PC-9 (cell line): ENCODE measurements around the gene CEP44.

Source experiments
- EZH2 ChIP-seq: fragments of 200-600 bp; sonication (generic); IDR thresholded peaks from 2 replicates; pipeline ENCODE4 v1.8.0; 2017; ENCODE audit warnings: antibody characterized with exemption, low read depth
- TF ChIP-seq, protein P1 (sequence below): fragments of 200-600 bp; sonication (generic); conservative IDR thresholded peaks from 2 replicates; pipeline ENCODE4 v1.6.1; 2017; ENCODE audit warnings: mixed run types, antibody characterized with exemption, mild to moderate bottlenecking, moderate library complexity

DNA sequence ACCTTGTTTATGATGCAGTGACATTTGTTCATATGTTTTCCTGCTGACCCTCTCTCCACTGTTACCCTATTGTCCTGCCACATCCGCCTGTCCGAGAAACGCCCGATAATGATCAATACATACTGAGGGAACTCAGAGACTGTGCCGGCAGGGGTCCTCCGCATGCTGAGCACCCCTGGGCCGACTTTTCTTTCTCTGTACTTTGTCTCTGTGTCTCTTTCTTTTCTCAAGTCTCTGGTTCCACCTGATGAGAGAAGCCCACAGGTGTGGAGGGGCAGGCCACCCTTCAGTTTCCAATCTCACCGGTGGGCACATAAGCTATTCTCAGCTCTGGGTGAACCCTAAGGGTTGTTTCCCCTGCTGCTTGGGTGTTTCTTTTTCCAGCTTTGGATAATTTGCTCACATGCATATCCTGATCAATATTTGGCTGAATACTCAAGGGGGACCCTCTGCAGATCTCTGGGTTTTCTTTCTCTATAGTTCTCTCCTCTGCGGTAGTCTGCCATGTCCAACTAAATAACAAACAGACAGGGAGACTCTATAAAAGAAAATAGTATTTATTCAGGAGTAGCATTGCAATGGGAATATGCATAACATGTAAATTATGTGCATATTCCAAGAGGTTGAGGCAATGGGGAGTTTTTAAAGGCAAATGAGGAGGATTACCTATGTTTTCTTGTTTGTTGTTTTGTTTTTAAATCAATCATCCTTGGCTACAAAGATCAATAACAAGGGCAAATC is 97.2 kb downstream of the CEP44 start:
- TF ChIP-seq, protein P1, sequence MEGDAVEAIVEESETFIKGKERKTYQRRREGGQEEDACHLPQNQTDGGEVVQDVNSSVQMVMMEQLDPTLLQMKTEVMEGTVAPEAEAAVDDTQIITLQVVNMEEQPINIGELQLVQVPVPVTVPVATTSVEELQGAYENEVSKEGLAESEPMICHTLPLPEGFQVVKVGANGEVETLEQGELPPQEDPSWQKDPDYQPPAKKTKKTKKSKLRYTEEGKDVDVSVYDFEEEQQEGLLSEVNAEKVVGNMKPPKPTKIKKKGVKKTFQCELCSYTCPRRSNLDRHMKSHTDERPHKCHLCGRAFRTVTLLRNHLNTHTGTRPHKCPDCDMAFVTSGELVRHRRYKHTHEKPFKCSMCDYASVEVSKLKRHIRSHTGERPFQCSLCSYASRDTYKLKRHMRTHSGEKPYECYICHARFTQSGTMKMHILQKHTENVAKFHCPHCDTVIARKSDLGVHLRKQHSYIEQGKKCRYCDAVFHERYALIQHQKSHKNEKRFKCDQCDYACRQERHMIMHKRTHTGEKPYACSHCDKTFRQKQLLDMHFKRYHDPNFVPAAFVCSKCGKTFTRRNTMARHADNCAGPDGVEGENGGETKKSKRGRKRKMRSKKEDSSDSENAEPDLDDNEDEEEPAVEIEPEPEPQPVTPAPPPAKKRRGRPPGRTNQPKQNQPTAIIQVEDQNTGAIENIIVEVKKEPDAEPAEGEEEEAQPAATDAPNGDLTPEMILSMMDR: no peak
- no peak for TF ChIP-seq EZH2
